OCI-LY3 (cell line): Measurements from ENCODE around the gene LPP.

Experiments used
- H2AFZ ChIP-seq: fragments of 200-600, 300-600 bp; shearing (Covaris generic); 2 replicates; pipeline ENCODE4 v1.6.0; 2014; ENCODE audit warnings: antibody characterized with exemption, low read depth, low read length
- H3K27ac ChIP-seq: fragments of 200-600, 300-600 bp; sonication (generic); 2 replicates; pipeline ENCODE4 v1.5.1; 2014; ENCODE audit warnings: mild to moderate bottlenecking, low read length, moderate library complexity, mixed read lengths
- H3K27me3 ChIP-seq: fragments of 200-600, 300-600 bp; sonication (generic); 2 replicates; pipeline ENCODE4 v1.6.1; 2014; ENCODE audit warnings: low read depth, low read length, mixed read lengths
- H3K36me3 ChIP-seq: fragments of 200-600, 300-600 bp; sonication (generic); replicated peaks from 2 replicates; pipeline ENCODE3; 2014; ENCODE audit warnings: low read depth, low read length, mixed read lengths
- H3K4me1 ChIP-seq: fragments of 300-600, 200-600 bp; sonication (generic); 2 replicates; pipeline ENCODE4 v1.6.1; 2014; ENCODE audit warnings: low read length, mixed read lengths
- H3K4me2 ChIP-seq: fragments of 200-600, 300-600 bp; sonication (generic); 2 replicates; pipeline ENCODE4 v1.6.1; 2014; ENCODE audit warnings: low read length, mixed read lengths
- H3K4me3 ChIP-seq: fragments of 300-600, 200-600 bp; sonication (generic); 2 replicates; pipeline ENCODE4 v1.5.1; 2014; ENCODE audit warnings: antibody characterized with exemption, mild to moderate bottlenecking, low read length, moderate library complexity
- H3K79me2 ChIP-seq: fragments of 300-600, 200-600 bp; shearing (Covaris generic); 2 replicates; pipeline ENCODE4 v1.6.1; 2014; ENCODE audit warnings: mild to moderate bottlenecking, low read length, mixed read lengths
- H3K9ac ChIP-seq: fragments of 300-600, 200-600 bp; shearing (Covaris generic); 2 replicates; pipeline ENCODE4 v1.6.0; 2014; ENCODE audit warnings: mild to moderate bottlenecking, low read length, moderate library complexity
- H3K9me3 ChIP-seq: fragments of 200-600, 300-600 bp; shearing (Covaris generic); 2 replicates; pipeline ENCODE4 v1.6.1; 2014; ENCODE audit warnings: low read length, mixed read lengths; ENCODE audit not compliant: insufficient read depth
- H4K20me1 ChIP-seq: fragments of 200-600, 300-600 bp; sonication (generic); 2 replicates; pipeline ENCODE4 v1.6.1; 2016; ENCODE audit warnings: low read length, mixed read lengths; ENCODE audit not compliant: insufficient read depth
- CTCF ChIP-seq: fragments of 200-600, 300-600 bp; sonication (generic); IDR thresholded peaks from 2 replicates; pipeline ENCODE4 v1.5.1; 2014; ENCODE audit warnings: antibody characterized with exemption, low read length, low read depth
- EZH2phosphoT487 ChIP-seq: fragments of 200-600 bp; shearing (Covaris generic); IDR thresholded peaks from 2 replicates; pipeline ENCODE4 v1.6.1; 2018; ENCODE audit warnings: antibody characterized with exemption, mixed run types, low read depth

LPP gene

GRCh38 chr3:188316021-188316722, 162.2 kb downstream of the LPP start:
- H2AFZ ChIP-seq, result no peak overlapping the region
- no peaks in the 10 kb centered on the region for H3K79me2 ChIP-seq
- no peaks in the 10 kb centered on the region for H3K27me3 ChIP-seq
- H3K36me3 ChIP-seq, result no peaks in the 10 kb centered on the region
- H3K4me2 ChIP-seq, result no peak overlapping the region
- no peak overlapping the region for H3K27ac ChIP-seq
- H3K4me1 ChIP-seq, result peaks cover 15% of the 10 kb centered on the region
- TF ChIP-seq EZH2phosphoT487 (no peak), CTCF (no peak)
- no peaks in the 10 kb centered on the region for H3K9me3 ChIP-seq
- no peak overlapping the region for H3K4me3 ChIP-seq
- no peak overlapping the region for H3K9ac ChIP-seq
- no peaks in the 10 kb centered on the region for H4K20me1 ChIP-seq

GRCh38 chr3:188316723-188317070, 162.7 kb downstream of the LPP start:
- no peak overlapping the region for H3K4me2 ChIP-seq
- H3K4me3 ChIP-seq, result no peak overlapping the region
- H3K9me3 ChIP-seq, result no peaks in the 10 kb centered on the region
- H3K27ac ChIP-seq, result no peak overlapping the region
- no peaks in the 10 kb centered on the region for H4K20me1 ChIP-seq
- H2AFZ ChIP-seq, result no peak overlapping the region
- H3K79me2 ChIP-seq, result no peaks in the 10 kb centered on the region
- peaks cover 15% of the 10 kb centered on the region for H3K4me1 ChIP-seq
- no peaks in the 10 kb centered on the region for H3K36me3 ChIP-seq
- no peaks in the 10 kb centered on the region for H3K27me3 ChIP-seq
- H3K9ac ChIP-seq, result no peak overlapping the region
- TF ChIP-seq EZH2phosphoT487, result no peak
- TF ChIP-seq CTCF, result no peak

- no peaks in the 10 kb centered on the region for H4K20me1 ChIP-seq
- no peaks in the 10 kb centered on the region for H3K79me2 ChIP-seq
- H3K9me3 ChIP-seq, result no peaks in the 10 kb centered on the region
- H3K4me3 ChIP-seq, result no peak overlapping the region
- H3K4me2 ChIP-seq, result no peak overlapping the region
- no peak overlapping the region for H3K27ac ChIP-seq
- H3K27me3 ChIP-seq, result no peaks in the 10 kb centered on the region
- no peaks in the 10 kb centered on the region for H3K36me3 ChIP-seq
- no peak overlapping the region for H2AFZ ChIP-seq
- H3K4me1 ChIP-seq, result peaks cover 23% of the 10 kb centered on the region
- TF ChIP-seq EZH2phosphoT487 (no peak), CTCF (no peak)
- H3K9ac ChIP-seq, result no peak overlapping the region
Observed at GRCh38 chr3:188319569-188319968, 165.6 kb downstream of the LPP start.

DNA sequence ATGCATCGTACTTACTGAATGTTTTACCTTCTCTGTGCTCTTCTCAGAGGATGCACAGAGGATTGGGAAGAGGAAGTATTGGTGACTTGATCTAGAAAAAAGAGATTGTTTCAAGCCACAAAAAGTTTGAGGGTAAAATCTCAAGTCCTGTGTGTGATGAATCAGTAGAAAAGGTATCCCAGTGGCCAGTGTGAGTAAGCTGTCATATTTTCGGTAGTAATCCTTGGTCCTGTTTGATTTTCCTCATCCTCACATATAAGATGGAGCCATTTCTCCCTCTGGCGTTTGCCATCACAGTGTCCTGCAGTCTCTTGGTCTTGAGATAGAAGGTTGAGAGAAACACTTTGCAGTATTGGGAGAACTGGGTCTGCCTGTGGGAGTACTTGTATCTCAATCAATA, 166.8 kb downstream of the LPP start:
- H4K20me1 ChIP-seq, result no peaks in the 10 kb centered on the region
- TF ChIP-seq EZH2phosphoT487 (no peak), CTCF (no peak)
- H3K4me1 ChIP-seq, result peaks cover 15% of the 10 kb centered on the region
- no peaks in the 10 kb centered on the region for H3K79me2 ChIP-seq
- H2AFZ ChIP-seq, result no peak overlapping the region
- H3K4me3 ChIP-seq, result no peak overlapping the region
- no peak overlapping the region for H3K9ac ChIP-seq
- no peak overlapping the region for H3K27ac ChIP-seq
- H3K27me3 ChIP-seq, result no peaks in the 10 kb centered on the region
- H3K4me2 ChIP-seq, result no peak overlapping the region
- H3K36me3 ChIP-seq, result no peaks in the 10 kb centered on the region
- no peaks in the 10 kb centered on the region for H3K9me3 ChIP-seq
